Fibroblast of mammary gland (primary cell): ENCODE results near the gene DTHD1.

Experiments
- DNase-seq: peaks from one replicate; pipeline ENCODE4 v3.0.0-alpha.2; 2010; ENCODE audit warnings: low read depth
- H3K4me3 ChIP-seq: 2 replicates; pipeline ENCODE4 v1.5.1; 2011; ENCODE audit warnings: low read depth, mild to moderate bottlenecking, low read length, moderate library complexity; ENCODE audit not compliant: control insufficient read depth
- TF ChIP-seq, protein P1 (sequence below): conservative IDR thresholded peaks from 2 replicates; pipeline ENCODE4 v1.5.1; 2011; ENCODE audit warnings: low read depth, low read length, inconsistent platforms; ENCODE audit not compliant: control insufficient read depth, insufficient read depth

Gene DTHD1

DNA sequence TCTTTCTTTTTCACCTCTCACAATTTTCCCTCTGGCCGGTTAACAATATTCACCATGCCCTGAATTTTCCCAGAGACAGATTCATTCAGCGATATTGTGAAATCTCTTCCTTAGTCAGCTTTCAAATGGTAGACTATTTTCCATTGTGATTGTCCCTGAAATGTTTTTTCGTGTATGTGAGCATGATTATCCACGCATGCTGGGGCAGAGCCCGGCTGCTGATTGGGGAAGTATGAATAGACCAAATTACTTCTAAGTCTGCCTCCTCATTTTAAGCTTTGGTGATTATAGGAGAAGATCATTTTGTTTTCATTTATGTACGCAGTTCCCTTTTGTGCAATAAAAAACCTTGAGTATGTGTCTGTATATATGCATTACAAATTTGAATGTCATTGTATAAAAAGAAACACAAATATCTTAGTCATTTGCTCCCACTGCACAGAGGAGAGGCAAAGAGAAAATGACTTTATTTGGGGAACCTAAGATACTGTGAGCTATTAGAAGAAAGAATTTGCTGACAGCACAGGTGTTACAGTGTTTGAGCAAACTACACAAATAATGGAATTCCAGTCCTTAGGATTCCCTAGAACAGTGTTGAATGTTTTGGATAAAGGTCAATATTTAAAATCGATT is 11.3 kb downstream of the DTHD1 start:
- TF ChIP-seq, protein P1, sequence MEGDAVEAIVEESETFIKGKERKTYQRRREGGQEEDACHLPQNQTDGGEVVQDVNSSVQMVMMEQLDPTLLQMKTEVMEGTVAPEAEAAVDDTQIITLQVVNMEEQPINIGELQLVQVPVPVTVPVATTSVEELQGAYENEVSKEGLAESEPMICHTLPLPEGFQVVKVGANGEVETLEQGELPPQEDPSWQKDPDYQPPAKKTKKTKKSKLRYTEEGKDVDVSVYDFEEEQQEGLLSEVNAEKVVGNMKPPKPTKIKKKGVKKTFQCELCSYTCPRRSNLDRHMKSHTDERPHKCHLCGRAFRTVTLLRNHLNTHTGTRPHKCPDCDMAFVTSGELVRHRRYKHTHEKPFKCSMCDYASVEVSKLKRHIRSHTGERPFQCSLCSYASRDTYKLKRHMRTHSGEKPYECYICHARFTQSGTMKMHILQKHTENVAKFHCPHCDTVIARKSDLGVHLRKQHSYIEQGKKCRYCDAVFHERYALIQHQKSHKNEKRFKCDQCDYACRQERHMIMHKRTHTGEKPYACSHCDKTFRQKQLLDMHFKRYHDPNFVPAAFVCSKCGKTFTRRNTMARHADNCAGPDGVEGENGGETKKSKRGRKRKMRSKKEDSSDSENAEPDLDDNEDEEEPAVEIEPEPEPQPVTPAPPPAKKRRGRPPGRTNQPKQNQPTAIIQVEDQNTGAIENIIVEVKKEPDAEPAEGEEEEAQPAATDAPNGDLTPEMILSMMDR, result no peak
- no peak for DNase-seq
- no peak overlapping the region for H3K4me3 ChIP-seq

GRCh38 chr4:36301127-36301526 is 19.7 kb downstream of the DTHD1 start:
- DNase-seq, result no peak
- no peak overlapping the region for H3K4me3 ChIP-seq
- TF ChIP-seq, protein P1, result no peak

DNA sequence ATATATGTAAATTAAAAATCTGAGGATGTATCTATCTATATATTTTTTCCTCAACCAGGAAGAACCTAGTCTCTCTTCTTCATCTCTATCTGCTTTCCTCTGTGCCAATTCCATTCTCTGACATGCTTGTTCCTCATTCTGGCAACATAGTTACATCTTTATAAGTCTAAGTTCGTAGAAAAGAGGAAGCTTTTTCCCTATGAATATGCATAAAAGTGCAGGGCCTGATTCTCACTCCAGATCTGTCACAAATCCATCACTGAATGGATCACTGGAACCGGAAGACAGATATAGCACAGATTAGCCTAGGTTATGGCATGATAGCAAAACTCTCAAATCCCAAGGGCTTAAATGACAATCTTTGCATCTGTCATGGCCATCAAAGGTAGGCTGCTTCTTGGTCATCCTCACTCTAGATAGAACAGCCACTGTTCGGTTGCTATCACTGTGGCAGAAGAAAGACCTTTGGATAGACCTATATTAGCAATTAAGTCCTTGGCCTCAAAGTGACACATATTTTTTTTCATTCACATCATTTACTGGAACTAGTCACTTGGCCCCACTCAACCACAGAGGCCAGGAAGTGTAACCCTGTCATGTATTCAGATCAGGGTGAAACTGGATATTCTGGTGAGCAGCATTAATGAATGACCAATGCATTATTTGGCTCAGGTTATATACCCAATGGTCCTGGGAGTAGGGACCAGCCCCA is 22.2 kb downstream of the DTHD1 start:
- TF ChIP-seq, protein P1, result no peak
- DNase-seq, result no peak
- no peak overlapping the region for H3K4me3 ChIP-seq

DNA sequence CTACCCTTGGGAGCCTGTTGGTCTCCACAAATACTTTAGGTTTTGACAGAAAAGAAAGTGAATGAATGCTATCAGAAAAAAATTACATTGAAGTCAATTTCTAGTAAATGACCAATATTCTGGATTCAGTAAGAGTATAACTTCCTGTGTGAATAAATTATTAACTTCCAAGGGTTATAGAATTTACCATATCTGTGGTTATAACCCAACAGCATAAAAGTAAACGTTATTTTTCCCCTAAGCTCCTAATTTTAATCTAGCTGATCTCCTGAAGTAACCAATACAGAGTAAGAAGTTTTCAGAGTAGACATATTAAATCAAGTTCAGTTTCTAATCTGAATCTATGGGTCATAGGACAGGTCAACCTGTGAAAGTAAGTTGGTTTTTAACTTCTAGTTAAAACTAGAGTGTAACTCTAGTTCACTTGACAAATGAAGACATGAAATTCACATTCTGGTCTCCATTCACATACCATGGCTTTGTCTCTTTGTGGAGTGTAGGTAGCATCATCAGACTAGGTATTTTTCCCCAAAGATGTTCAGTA is 22.8 kb downstream of the DTHD1 start:
- TF ChIP-seq, protein P1, result no peak
- no peak overlapping the region for H3K4me3 ChIP-seq
- DNase-seq, result no peak

DNA sequence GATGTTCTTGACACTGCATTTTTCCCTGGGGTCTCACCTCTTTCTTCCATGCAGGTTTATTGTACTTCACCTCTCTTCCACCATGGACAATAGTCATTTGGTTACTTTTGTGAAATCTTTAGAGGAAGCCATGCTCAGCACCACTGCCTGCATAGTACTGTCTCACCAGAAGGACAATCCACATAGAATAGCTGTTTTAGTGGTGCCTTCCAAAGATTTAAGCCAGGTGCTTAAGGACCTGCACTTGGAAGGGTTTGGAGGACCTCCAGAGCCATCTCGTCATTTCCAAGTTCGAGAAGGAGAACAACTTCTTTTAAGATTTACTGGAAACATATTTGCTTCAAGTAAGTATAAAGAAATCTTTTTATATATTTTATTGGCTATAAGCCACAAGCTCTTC is 26.7 kb downstream of the DTHD1 start:
- H3K4me3 ChIP-seq, result no peak overlapping the region
- TF ChIP-seq, protein P1, result no peak

DNA sequence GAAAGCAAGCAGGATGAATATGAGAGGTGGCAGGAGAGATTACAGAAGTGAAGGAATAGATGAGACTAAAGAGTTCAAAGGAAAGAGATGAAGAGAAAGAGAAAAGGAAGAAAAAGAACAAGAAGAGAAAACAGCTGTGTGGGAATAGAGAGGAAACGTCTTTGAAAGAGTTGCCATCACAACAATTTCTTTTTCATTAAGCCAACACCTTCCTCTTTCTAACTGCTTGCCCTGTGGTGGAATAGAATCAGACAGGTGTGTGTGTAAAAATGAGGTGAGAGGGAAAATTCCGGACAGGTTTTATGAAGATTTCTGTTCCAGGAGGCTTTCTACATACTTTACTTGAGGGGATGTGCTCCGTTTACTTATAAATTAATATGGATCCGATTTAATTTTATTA is 28.8 kb downstream of the DTHD1 start:
- no peak for DNase-seq
- no peak overlapping the region for H3K4me3 ChIP-seq
- TF ChIP-seq, protein P1, result no peak

More for the DNA sequence above, 26.7 kb downstream of the DTHD1 start:
- no peak for DNase-seq
